NCI-H748 (cell line): ENCODE data around the gene LRRN4CL.

ENCODE experiments used
- DNase-seq: peaks from one replicate; lab custom pipeline; 2025; ENCODE audit not compliant: unreplicated experiment; lab: John Stamatoyannopoulos, UW

LRRN4CL gene

GRCh38 chr11:62648185-62648966 is 41.0 kb downstream of the LRRN4CL start:
- no peak for DNase-seq

GRCh38 chr11:62647609-62648005 is 41.7 kb downstream of the LRRN4CL start:
- no peak for DNase-seq

GRCh38 chr11:62646825-62647608 is 42.3 kb downstream of the LRRN4CL start:
- peak; percentile 40 for DNase-seq

GRCh38 chr11:62645946-62646824 is 43.1 kb downstream of the LRRN4CL start, which contains the start of gene GANAB:
TSS of gene GANAB (minus strand) at chr11:62646613. CDS start at chr11:62646599, 14 bp downstream.
- peak; percentile 98 for DNase-seq

GRCh38 chr11:62645671-62645945 is 43.7 kb downstream of the LRRN4CL start:
- no peak for DNase-seq

- no peak for DNase-seq
These were observed 45.1 kb downstream of the LRRN4CL start for GRCh38 chr11:62644220-62644619.
